Endodermal cell (in vitro differentiated cells): ENCODE measurements around the gene PTPRM. TPM values are rescaled to one million over a fixed set of nuclear protein-coding genes. Genes with fewer than 3 reads are reported as not detected.

Source experiments
- DNase-seq: peaks from one replicate; pipeline ENCODE4 v3.0.0-alpha.2; 2017
- H3K27ac ChIP-seq: 2 replicates; pipeline ENCODE4 v1.5.1; 2013; ENCODE audit warnings: mild to moderate bottlenecking, low read depth, low read length, moderate library complexity
- H3K27me3 ChIP-seq: 2 replicates; pipeline ENCODE4 v1.6.1; 2013; ENCODE audit warnings: mild to moderate bottlenecking, low read length, moderate library complexity; ENCODE audit not compliant: insufficient read depth, control insufficient read depth, poor library complexity, severe bottlenecking
- H3K36me3 ChIP-seq: 2 replicates; pipeline ENCODE4 v1.7.0; 2013; ENCODE audit warnings: mild to moderate bottlenecking, low read length, moderate library complexity; ENCODE audit not compliant: control insufficient read depth, insufficient read depth
- H3K4me1 ChIP-seq: one replicate; pipeline ENCODE4 v1.7.0; 2013; ENCODE audit warnings: low read length; ENCODE audit not compliant: control insufficient read depth, insufficient read depth
- H3K4me3 ChIP-seq: 2 replicates; pipeline ENCODE4 v1.5.1; 2013; ENCODE audit warnings: mild to moderate bottlenecking, low read length, moderate library complexity
- H3K9ac ChIP-seq: 2 replicates; pipeline ENCODE4 v1.6.1; 2013; ENCODE audit warnings: mild to moderate bottlenecking, low read length, moderate library complexity; ENCODE audit not compliant: poor library complexity, severe bottlenecking; ENCODE audit errors: extremely low read depth
- H3K9me3 ChIP-seq: 2 replicates; pipeline ENCODE4 v1.6.1; 2013; ENCODE audit warnings: mild to moderate bottlenecking, low read length, moderate library complexity; ENCODE audit not compliant: control insufficient read depth
- H3K27ac Mint-ChIP-seq: 2 replicates; pipeline ENCODE4 v1.8.0; 2020; ENCODE audit warnings: mixed read lengths
- H3K27me3 Mint-ChIP-seq: 2 replicates; pipeline ENCODE4 v1.8.0; 2021; ENCODE audit warnings: mild to moderate bottlenecking, mixed read lengths; ENCODE audit not compliant: insufficient read depth
- H3K36me3 Mint-ChIP-seq: 2 replicates; pipeline ENCODE4 v1.8.0; 2020; ENCODE audit warnings: low read depth, mixed read lengths
- H3K4me1 Mint-ChIP-seq: 2 replicates; pipeline ENCODE4 v1.8.0; 2020; ENCODE audit warnings: mixed read lengths
- H3K4me3 Mint-ChIP-seq: 2 replicates; pipeline ENCODE4 v1.8.0; 2020; ENCODE audit warnings: mild to moderate bottlenecking, moderate library complexity, mixed read lengths
- H3K9me3 Mint-ChIP-seq: 2 replicates; pipeline ENCODE4 v1.8.0; 2020; ENCODE audit warnings: mild to moderate bottlenecking, mixed read lengths
- CTCF ChIP-seq: fragments of 200-600 bp; sonication (generic); conservative IDR thresholded peaks from 2 replicates; pipeline ENCODE4 v1.5.0; 2021; ENCODE audit warnings: antibody characterized with exemption, mild to moderate bottlenecking
- WGBS, 2 experiments: methylation state at CpG; one replicate each; pipeline versions ENCODE4 v1.1.5 to v1.1.7; 2013; ENCODE audit warnings: missing lambda C conversion rate in 2 of 2, mixed read lengths in 1 of 2; ENCODE audit not compliant: insufficient coverage in 1 of 2, insufficient read length in 1 of 2; 5-methylcytosine and 5-hydroxymethylcytosine counted together
- total RNA-seq, 2 donors: library from RNA; stranded (reverse); fragmentation: NEBNext Ultra II Directional in 1 of 2; extraction: Animal tissue kit (Norgen Biotek cat#: 25700) in 1 of 2; gene quantifications; 2 replicates in 1 of 2; 3 replicates in 1 of 2; pipeline ENCODE4 v1.2.1, GENCODE V29; 2021

PTPRM gene
- total RNA-seq, 2 donors from 2014 or later, result 47.2 to 57.6 TPM

- H3K27me3 Mint-ChIP-seq, result no peaks in the 10 kb centered on the region
- peaks cover 45% of the 10 kb centered on the region for H3K4me1 Mint-ChIP-seq
- no peak overlapping the region for H3K4me3 Mint-ChIP-seq
- H3K36me3 Mint-ChIP-seq, result no peaks in the 10 kb centered on the region
- Histone ChIP-seq H3K36me3 (no peaks in the 10 kb centered on the region), H3K27ac (no peak overlapping the region), H3K9ac (no peak overlapping the region), H3K4me1 (peaks cover 9% of the 10 kb centered on the region), H3K9me3 (no peaks in the 10 kb centered on the region), H3K27me3 (no peaks in the 10 kb centered on the region), H3K4me3 (no peak overlapping the region)
- TF ChIP-seq CTCF, result no peak
- no peak for DNase-seq
- H3K9me3 Mint-ChIP-seq, result no peaks in the 10 kb centered on the region
- peak overlapping the region; percentile 11 for H3K27ac Mint-ChIP-seq
Measured at GRCh38 chr18:7682321-7682720, 115.2 kb downstream of the PTPRM start.

DNA sequence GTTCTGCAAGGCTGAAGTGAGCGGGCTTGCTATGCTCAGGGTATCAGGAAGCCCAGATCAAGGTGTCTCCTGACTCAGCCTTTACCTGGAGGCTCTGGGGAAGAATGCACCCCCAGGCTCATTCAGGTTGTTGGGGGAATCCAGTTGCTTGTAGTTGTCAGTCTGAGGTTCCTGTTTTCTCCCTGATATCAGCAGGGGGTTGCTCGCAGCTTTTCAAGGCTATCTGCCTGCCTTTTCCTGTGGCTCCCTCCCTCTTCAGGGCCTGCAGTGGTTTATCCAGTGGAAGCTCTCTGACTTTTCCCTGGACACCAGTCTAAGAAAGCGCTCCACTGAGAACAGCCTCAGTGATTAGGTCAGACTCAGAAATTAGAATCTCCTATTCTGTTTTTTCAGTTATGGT, 116.6 kb downstream of the PTPRM start:
- DNase-seq, result peak; percentile 90
- Mint-ChIP-seq H3K9me3 (no peaks in the 10 kb centered on the region), H3K27me3 (no peaks in the 10 kb centered on the region), H3K4me1 (peaks cover 45% of the 10 kb centered on the region), H3K27ac (no peak overlapping the region), H3K36me3 (no peaks in the 10 kb centered on the region), H3K4me3 (no peak overlapping the region)
- Histone ChIP-seq H3K4me3 (no peak overlapping the region), H3K9me3 (no peaks in the 10 kb centered on the region), H3K4me1 (peaks cover 9% of the 10 kb centered on the region), H3K27ac (no peak overlapping the region), H3K9ac (no peak overlapping the region), H3K36me3 (no peaks in the 10 kb centered on the region), H3K27me3 (no peaks in the 10 kb centered on the region)
- no peak for TF ChIP-seq CTCF
- WGBS, 2 experiments, result 64 to 80% methylated on average over 1 to 3 of the region's 3 CpGs

DNA sequence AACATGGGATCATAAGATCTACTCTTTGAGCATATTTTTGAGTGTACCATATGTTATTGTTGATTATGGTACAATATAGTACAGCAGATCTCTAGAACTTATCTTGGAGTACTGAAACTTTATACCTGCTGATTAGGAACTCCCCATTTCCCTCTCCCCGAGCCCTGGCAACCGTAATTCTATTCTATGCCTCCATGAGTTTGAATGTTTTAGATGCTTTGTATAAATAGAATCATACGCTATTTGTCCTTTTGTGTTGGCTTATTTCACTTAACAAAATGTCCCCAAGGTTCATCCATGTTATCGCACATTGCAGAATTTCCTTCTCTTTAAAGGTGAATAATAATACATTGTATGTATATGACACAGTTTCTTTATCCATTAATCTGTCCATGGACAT, 117.2 kb downstream of the PTPRM start:
- Histone ChIP-seq H3K27ac (no peak overlapping the region), H3K4me1 (peaks cover 11% of the 10 kb centered on the region), H3K9ac (no peak overlapping the region), H3K36me3 (no peaks in the 10 kb centered on the region), H3K27me3 (no peaks in the 10 kb centered on the region), H3K4me3 (no peak overlapping the region), H3K9me3 (no peaks in the 10 kb centered on the region)
- Mint-ChIP-seq H3K27ac (no peak overlapping the region), H3K4me3 (no peak overlapping the region), H3K36me3 (no peaks in the 10 kb centered on the region), H3K9me3 (no peaks in the 10 kb centered on the region), H3K27me3 (no peaks in the 10 kb centered on the region), H3K4me1 (peaks cover 45% of the 10 kb centered on the region)
- 100% methylated on average over 3 of the region's 4 CpGs; no CpG with 5 or more reads in 1 of the 2 experiments for WGBS, 2 experiments
- DNase-seq, result no peak
- TF ChIP-seq CTCF, result no peak
